GM06990 (cell line): ENCODE data around the gene RAB9A.
A peak's percentile ranks its signal among the peaks of the same experiment; 100 is the strongest.

ENCODE experiments used
- DNase-seq: peaks from one replicate; pipeline ENCODE4 v3.0.0-alpha.2; 2011; ENCODE audit not compliant: insufficient read length; ENCODE audit errors: extremely low read depth
- H3K27me3 ChIP-seq: replicated peaks from 2 replicates; pipeline ENCODE4 v1.6.0; 2011; ENCODE audit warnings: low read length; ENCODE audit not compliant: control insufficient read depth, insufficient read depth
- H3K36me3 ChIP-seq: 2 replicates; pipeline ENCODE4 v1.5.1; 2011; ENCODE audit warnings: low read length; ENCODE audit not compliant: control insufficient read depth, insufficient read depth
- H3K4me3 ChIP-seq: replicated peaks from 2 replicates; pipeline ENCODE4 v1.5.1; 2011; ENCODE audit warnings: low read depth, mild to moderate bottlenecking, control low read depth, low read length
- CTCF ChIP-seq: IDR thresholded peaks from 2 replicates; pipeline ENCODE4 v1.5.1; 2011; ENCODE audit warnings: low read length, control low read depth, mild to moderate bottlenecking, inconsistent platforms; ENCODE audit not compliant: insufficient read depth, poor library complexity, severe bottlenecking

The RAB9A gene

GRCh38 chrX:13697976-13698375, 9.0 kb downstream of the RAB9A start:
- DNase-seq = no peak
- Histone ChIP-seq H3K36me3 (peaks cover 1% of the 10 kb centered on the region), H3K27me3 (no peaks in the 10 kb centered on the region), H3K4me3 (no peak overlapping the region)
- no peak for TF ChIP-seq CTCF

- no peak for DNase-seq
- Histone ChIP-seq H3K4me3 (no peak overlapping the region), H3K27me3 (no peaks in the 10 kb centered on the region), H3K36me3 (peaks cover 1% of the 10 kb centered on the region)
- no peak for TF ChIP-seq CTCF
Measured at GRCh38 chrX:13698432-13698831, 9.5 kb downstream of the RAB9A start.

- Histone ChIP-seq H3K36me3 (peaks cover 1% of the 10 kb centered on the region), H3K27me3 (no peaks in the 10 kb centered on the region), H3K4me3 (no peak overlapping the region)
- peak; percentile 30 for DNase-seq
- TF ChIP-seq CTCF = no peak
Measured at GRCh38 chrX:13699183-13699826, 10.4 kb downstream of the RAB9A start.

- Histone ChIP-seq H3K27me3 (no peaks in the 10 kb centered on the region), H3K4me3 (no peak overlapping the region), H3K36me3 (no peaks in the 10 kb centered on the region; the same call in none of the 2 replicates)
- DNase-seq = no peak
- no peak for TF ChIP-seq CTCF
Measured at GRCh38 chrX:13700380-13700779, 11.5 kb downstream of the RAB9A start.

GRCh38 chrX:13702111-13702789, 13.3 kb downstream of the RAB9A start:
- Histone ChIP-seq H3K36me3 (no peaks in the 10 kb centered on the region; the same call in none of the 2 replicates), H3K27me3 (no peaks in the 10 kb centered on the region), H3K4me3 (no peak overlapping the region)
- DNase-seq = no peak
- no peak for TF ChIP-seq CTCF
